ENCODE data around the gene PHYKPL.

Gene PHYKPL

DNA sequence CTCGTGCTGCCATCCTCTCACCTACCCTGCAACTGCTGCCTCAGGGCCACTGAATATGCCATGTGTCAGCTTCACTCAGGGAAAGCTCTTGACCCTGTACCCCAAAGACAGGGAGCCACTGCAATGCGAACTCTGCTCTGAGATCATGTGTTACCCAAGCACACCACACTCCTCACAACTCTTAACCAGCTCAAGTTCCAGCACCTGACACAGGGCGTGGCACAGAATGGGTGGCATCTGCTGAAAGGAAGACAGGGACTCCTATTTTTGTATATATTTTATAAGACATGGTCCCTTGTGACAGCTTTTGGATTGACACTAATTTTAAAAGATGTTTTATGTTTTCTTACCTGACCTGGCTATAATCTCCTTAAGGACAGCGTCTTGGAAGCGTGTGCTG lies 10.7 kb downstream of the PHYKPL start:
- DNase-seq: no peak

DNA sequence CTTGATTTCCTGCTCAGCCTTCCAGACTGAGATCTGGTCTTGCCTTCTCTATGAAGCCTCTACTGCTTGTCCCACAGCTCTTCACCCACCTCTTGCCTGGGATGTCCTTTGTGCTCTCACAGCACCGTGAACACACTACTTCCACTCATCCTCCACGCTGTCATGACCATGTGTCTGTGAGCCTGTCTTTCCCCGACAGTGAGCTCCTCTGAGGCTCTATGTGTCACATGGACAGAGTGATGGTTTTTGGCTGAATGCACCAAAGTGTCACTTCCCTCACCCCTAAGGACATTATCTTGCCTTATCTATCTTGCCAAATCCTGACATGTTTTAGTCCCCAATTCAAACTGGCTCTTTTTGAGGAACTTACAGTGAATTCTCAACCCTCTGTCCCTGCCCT lies 11.3 kb downstream of the PHYKPL start:
- DNase-seq: peak; percentile 39 to 58

DNA sequence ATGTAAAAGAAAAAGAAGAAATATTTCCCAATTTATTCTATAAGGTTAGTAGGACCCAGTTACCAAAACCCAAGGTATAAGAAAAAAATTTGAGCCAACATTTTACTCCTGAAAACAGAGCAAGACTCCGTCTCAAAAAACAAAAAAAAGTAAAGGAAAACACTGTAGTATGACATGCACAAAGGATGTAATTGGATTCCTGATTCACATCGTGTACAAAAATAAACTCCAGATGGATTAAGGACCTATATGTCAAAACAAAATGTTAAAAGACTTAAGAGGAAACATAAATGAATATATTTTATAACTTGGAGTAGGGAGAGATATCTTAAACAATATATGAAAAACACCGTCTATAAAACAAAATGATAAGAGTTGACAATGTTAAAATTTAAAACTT lies 13.8 kb downstream of the PHYKPL start:
- DNase-seq: no peak

DNA sequence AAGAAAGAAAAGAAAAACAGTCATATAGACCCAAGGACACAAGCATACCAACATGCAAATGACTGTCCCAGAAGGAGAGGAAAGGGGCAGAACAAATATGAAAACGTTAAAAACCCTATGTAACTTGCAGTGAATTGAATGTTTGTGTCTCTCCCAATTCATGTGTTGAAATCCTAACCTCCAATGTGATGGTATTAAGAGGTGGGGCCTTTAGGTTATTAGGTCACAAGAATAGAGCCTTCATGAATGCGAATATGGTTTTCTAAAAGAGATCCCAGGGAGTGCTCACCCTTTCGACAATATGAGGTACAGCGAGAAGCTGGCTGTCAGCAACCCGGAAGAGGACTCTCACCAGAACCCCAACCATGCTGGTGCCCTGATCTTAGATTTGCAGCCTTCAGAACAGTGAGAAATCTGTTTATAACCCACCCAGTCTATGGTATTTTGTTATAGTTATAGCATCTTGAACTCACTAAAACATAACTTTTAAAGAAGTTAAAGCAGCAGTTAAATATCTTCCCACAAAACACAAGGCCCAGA lies 14.3 kb downstream of the PHYKPL start:
- DNase-seq: no peak

DNA sequence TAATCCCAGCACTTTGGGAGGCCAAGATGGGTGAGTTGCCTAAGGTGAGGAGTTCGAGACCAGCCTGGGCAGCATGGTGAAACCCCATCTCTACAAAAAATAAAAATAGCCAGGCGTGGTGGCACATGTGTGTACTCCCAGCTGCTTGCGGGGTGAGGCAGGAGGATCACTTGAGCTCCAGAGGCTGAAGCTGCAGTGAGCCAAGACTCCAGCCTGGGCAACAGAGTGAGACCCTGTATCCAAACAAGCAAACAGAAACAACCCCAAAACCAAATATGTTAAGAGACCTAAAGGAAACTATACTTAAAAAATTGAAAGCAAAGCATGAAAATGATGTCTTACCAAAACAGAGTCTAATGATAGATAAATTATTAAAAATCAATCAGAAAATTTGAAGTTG lies 15.8 kb downstream of the PHYKPL start:
- DNase-seq: no peak

DNA sequence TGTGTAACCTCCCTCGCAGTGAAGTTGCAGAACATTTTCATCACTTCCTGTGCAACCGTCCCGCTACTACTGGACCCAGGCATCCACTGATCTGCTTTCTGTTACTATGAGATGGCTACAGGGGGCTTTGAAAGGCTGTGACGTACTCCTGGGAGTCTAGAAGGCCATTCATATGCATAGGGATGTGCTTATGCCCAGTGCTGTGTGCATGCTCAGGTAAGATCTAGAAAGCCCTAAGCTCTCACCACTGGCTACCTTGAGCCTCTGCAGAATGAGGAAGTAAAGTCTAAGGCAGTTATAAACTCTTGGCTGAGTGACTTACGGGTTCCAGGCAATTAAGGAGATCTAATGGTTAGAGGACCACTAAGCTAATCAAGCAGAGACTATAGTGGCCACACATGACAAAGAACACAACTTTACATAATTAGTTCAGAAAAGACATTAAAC lies 16.5 kb downstream of the PHYKPL start:
- no peak for DNase-seq

DNA sequence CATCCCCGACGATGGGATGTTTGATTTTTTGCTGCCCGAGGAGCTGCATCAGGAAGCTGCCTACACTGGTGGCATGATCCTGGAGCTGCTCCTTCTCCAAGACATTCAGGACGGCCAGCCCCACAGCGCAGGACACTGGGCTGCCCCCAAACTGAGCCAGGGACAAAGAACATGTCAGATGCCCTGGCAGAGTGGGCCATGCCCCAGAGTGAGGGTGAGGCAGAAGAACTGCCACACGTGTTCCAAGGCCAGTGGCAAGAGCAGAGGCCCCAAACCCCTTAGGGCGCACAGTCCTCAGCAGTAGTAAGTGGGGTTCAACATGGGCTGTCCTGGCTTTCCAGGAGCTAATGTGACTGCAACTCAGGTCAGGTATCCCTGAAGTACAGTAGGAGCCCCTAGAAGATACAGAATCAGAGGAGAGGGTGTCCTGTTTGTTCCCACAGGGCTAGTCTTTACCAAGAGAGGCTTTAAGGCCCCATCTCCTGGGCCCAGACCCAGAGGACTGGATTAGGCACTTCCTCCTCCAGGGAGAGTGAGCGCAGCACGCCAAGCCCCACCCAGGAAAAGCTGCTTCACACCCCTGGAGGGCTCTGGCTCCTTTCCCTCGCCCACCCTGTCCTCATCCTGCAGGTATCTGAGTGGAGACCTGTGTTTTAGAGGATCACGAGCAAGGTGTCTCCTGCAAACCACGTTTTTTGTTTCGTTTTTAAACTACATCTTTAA lies 17.2 kb downstream of the PHYKPL start:
- no peak for DNase-seq

DNA sequence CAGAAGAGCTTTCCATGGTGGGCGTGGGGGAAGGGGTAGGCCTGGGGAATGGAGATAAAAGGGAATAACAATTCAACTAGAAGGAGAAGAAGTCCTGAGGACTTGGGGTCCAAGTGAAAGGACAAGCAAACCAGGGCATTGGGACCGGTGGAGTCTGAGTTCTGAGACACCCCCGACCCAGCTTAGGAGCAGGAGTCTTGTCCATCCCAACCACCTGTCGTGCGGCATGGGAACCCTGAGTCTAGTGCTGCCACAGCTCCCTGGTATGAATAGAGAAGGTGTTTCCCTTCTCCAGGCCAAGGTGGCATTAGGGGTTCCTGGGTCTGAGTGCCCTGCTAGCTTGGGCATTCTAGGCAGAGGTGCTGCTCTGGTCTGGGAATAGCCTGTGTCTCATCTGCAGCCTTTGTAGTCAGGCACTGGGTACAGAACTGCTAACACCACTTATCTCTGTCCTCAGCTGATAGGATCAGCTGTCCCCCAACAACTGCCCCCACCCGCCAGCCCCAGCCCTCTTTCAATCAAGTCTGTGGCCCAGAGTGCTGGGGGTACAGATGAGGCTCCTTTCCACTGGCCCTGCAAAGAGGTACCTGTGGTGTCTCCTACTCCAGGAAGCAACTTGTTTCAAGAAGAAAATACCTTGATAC lies 18.3 kb downstream of the PHYKPL start:
- DNase-seq: no peak

DNA sequence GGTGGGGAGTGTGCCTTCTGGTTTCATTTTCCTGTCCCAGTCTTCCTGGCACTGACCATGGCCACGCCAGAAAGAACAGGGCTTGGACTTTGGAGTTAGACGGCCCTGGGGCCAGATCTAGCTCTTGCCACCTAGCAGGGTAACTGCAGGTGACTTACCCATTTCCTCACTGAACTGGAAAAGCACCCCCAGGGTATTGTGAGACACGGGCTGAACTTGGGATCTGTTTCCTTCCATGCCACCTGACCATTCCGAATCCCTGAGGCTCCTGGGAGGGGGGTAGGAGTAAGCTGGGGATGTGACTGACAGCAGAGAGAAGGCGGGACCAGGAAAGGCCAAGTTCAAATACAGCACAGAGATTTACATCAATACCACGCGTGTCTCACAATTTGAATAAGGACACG lies 18.9 kb downstream of the PHYKPL start:
- DNase-seq: no peak

DNA sequence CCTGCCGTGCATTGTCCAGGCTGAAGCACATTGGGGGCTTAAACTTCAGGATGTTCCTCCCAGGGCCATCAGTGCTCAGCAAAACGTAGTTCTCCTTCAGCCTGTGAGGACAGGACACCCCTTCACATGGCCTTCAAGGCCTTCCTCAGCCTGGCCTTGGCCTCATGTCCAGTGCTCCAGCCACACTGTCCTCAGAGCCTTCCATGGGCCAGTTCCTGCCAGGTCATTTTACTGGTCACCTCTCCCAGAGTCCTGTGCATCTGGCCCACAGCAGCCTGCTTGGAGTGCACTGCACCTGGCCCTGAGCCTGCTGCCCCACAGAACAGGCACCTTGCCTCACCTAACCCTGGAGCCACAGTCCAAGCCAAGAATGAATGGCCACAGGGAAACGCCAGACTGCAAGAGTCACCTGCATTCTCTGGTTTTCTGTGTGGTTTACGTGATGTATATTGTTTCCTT lies 19.6 kb downstream of the PHYKPL start:
- no peak for DNase-seq

DNA sequence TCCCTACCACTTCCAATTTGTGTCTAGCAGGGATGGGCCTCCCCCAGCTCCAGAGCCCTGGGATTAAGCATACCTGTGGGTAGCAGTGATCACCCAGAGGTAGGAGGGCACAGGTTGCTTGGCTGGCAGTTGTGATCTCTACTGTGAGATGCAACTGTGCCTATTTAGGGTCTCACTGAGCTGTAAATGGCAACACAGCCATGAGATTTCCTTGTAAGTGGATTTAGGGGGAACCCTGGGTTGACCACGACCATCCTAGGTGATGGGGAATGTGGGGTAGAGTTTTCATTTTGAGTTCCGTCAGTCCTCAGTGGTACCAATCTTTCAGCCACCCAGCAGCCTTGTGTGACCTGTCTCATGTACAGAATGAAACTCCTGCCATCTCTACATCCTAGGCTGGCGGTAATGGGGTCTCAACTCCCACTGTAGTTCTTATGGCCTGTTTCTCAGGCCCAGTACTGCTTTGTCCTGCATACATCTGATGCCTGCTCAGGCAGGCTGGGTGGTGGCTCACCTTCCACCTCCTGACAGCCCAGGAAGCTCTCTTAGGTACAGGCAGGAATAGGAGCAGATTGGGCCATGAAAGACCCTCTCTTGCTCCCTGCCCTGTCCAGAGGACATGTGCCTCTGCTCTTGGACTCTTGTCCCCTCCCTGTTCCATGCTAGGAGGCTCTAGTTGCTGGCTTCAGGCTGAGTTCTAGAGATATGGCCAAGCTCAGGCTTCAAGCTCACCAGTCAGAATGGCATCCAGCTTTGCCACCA lies 20.2 kb downstream of the PHYKPL start:
- DNase-seq: no peak

DNA sequence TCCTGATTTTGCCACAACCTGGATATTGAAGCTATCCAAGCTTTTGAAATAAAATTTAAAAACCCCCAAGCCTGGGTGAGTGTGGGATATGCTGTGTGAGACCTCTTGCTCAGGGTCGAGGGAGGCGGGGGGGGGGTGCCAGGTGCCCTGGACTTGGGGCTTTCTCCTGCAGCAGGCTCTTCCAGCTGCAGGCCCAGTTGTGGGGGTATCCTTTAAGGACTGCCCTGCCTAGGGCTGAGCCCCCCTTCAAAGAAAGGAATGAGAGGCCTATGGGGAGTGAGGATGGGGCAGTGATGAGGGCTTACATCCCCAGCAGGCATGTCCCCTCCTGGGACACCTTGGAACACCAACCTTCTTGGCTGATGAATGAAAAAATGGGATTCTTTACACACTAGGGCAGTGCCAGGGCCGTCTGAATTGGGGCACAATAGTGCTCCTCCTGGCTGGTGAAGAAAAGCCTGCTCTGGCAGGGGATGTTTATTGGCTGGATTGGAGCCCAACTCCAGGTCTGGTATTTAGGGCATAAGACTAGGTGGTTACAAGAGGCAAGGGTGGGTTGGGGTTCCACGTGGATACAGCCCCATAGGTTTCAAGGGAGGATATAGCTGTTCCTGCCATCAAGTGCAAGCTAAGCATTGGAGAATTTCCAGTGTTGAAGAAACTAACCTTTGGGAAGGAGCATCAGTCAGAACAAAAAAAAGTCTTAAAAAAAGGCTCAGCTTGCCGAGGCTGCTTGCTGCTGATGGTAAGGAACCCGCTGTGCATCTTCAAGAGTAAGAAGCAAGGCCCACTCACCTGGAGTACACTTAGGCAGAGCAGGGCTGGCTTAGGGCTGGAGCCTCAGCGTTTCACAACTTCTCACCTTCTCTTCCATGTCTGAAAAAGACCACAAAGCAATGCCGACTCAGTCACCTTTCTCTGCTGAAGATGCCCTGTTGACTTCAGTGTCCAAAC lies 21.2 kb downstream of the PHYKPL start:
- no peak for DNase-seq

DNA sequence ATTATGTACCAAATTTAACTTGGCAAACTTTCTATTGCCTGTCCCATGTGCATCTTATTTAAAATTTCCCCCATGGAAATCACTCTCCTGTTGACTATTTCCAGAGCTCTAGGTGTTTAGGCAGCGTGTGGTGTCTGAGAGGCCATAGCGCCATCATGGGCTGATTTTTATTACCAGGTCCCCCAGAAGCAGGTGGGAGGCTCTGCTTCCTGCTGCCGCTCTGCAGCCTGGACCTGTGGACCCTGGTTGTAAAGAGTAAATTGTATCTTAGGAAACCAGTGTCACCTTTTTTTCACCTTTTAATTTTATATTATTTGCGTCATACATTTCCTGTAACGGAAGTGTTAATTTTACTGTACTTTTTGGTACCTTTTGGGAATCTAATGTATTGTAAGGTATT lies 21.9 kb downstream of the PHYKPL start:
- no peak for DNase-seq

DNA sequence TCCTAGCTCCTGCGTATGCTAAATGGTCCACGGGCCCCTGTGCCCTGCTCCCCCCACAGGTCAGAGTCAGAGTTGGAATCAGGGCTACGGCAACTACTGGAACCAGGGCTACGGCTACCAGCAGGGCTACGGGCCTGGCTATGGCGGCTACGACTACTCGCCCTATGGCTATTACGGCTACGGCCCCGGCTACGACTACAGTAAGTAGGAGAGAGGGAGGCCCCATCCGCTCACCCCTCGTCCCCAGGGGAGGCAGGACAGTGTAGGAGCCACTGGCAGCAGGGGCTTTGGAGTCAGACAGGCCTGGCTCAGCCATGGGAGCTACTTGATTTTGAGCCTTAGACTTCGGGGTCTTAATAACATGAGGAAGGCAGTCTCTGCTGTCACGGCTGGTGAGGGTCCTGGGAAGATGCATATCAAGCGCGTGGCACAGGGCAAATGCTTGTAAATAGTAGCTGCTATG lies 22.5 kb downstream of the PHYKPL start:
- DNase-seq: no peak

DNA sequence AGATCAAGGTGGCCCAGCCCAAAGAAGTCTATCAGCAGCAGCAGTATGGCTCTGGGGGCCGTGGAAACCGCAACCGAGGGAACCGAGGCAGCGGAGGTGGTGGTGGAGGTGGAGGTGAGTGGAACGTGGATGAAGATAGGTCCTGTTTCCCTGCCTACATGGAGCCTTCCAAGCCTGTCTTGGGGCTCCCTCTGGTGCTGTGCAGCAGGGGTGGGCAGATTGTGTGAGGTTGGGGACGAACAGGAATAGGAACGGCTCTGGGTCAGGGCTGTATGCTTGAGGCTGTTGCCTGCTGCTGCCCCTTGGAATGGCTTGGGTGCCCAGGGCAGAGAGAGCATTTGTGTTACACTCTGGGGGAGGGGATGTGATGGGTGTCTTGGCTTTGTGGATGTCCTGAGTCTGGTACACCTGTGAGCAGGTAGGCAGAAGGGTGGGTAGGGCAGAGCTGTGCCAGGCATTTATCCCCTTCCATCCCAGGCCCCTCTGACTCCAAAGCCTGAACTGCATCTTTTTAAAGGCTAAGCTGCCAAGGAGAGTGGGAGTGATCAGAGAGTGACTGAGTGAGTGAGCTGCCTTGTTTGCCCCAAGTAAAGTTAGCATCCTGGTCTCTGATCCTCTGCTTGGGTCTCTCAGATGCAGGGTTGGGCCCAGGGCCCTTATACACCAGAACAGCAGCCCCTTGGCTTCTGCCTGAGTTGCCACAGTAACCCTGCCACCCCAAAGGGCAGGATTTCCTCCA lies 23.1 kb downstream of the PHYKPL start:
- no peak for DNase-seq

DNA sequence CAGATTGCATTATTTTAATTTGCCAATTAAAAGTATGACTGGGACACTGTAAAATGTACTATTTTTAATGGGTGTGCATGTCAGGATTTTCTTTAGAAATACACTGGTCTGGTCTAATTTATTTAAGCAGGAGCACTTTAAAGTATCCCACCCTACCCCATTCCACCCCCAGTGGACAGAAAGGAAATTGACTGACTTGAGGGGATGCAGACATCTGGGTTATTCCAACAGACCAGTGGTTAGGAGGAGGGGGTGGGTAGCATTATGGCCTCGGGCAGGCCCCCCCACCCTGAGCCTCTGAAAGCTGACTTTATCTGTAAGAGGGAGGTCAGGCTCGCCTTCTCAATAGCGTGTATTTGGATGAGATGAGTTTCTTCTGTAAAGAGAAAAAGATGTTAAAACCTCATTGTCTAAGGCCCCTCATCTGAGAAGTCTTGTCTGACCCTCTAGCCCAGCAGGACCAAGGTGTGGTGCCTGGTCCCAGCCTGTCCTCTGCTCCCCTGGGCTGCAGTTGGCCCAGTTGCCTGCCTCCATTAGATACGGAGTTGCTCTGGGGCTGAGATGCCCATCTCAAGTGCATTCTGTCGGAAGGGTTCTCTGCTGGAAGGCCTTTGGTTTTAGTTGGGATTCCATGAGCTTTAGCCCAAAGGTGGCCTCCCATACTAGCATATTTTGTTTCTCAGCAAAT lies 23.9 kb downstream of the PHYKPL start:
- DNase-seq: no peak

DNA sequence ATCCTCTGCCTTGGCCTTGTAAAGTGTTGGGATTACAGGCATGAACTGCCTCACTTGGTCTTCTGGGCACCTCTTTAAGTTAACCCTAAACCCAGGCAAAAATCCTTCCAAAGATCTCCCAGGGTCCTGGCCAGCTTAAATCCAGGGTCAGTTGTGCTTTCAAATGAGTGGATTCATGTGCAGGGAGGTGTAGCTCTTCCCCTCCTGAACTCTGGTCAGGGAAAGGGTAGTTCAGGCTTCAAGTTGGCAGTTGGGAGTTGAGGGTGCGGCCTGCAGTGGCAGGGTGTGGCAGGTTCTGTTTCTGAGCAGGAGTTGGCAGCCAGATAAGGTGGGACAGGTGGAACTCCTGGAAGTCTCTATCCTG lies 24.7 kb downstream of the PHYKPL start:
- no peak for DNase-seq

DNA sequence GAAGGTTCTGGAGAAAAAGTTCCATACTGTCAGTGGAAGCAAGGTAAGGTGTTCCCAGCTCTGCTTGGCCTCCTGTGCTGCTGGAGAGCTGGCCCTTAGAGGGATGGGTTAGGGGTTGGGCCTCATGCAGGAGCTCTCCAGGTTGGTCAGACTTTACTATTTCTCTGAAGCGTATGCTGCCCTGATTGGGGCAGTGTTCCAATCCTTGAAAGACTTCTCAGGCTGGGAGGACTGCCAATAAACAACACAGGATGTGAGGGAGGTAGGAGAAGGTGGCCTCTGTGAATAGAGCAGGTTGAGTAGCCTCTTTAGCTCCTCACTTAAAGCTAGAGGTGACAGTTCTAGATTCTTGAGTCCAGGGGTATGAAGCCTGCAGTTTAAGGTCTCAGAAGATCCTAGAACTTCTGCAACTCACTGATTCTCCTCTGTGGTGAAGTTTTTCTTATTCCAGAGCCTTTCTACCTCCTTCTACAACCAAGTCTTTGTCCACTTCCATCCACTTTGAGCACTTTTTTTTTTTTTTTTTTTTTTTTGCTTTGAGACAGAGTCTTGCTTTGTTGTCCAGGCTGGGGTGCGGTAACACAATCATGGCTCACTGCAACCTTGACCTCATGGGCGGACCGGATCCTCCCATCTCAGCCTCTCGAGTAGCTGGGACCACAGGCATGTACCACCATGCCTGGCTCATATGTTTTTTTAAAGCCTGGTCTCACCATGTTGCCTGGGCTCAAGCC lies 25.3 kb downstream of the PHYKPL start:
- DNase-seq: no peak

DNA sequence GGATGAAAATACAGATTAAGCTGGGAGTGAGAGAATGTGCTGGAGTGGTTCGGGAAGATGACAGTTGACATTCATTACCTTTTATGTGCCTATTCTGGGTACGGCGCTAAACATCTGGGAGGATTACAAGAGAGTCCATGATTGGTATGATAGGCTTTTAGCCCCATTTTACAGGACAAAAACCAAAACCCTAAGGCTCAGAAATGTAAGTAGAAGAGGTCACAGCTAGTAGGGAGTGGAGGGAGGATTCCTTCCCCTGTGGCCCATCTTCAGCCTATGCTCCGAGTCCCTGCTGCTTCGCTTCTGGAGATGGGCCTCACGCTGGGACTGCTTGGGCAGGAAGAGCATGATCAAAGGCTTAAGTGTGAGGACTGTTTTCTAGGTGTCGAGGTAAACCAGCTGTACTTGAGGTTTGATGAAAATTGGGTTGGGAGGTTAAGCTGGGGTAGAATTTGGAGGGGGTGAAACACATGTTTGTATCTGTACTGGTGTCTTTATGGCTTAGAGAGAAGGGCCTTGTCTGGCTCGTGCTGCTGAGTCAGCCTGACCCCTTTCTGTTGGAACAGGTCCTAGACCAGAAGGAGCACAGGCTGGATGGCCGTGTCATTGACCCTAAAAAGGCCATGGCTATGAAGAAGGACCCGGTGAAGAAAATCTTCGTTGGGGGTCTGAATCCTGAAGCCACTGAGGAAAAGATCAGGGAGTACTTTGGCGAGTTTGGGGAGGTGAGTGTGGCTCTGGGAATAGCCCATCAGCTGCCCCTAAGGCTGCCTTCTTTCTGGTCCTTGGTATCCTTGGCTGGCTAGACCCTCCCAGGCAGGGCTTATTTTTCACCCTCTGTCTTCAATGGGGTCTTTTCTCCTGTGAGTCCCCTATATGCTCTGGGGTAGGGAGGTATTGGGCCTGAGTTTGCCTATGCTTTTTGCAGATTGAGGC lies 26.2 kb downstream of the PHYKPL start:
- DNase-seq: no peak

All from inflammatory macrophage treated with lipopolysaccharide for 1 hour (primary cell).